Activated naive CD4-positive, alpha-beta T cell treated with anti-CD3 and anti-CD28 coated beads, Interleukin-2, amount 50 U/mL, for 16 hours (primary cell): ENCODE measurements around the gene SLC6A13.
A peak's percentile ranks its signal among the peaks of the same experiment; 100 is the strongest.
"Not testable (repeated sequence)": the region's sequence is repeated elsewhere in the genome, so short reads cannot be mapped to it uniquely, and the experiment has no call there.

Experiments
- DNase-seq: peaks from one replicate; pipeline ENCODE4 v3.0.0-alpha.2; 2020

Gene SLC6A13

GRCh38 chr12:232731-233614 lies 29.7 kb downstream of the SLC6A13 start:
- no peak for DNase-seq

DNA sequence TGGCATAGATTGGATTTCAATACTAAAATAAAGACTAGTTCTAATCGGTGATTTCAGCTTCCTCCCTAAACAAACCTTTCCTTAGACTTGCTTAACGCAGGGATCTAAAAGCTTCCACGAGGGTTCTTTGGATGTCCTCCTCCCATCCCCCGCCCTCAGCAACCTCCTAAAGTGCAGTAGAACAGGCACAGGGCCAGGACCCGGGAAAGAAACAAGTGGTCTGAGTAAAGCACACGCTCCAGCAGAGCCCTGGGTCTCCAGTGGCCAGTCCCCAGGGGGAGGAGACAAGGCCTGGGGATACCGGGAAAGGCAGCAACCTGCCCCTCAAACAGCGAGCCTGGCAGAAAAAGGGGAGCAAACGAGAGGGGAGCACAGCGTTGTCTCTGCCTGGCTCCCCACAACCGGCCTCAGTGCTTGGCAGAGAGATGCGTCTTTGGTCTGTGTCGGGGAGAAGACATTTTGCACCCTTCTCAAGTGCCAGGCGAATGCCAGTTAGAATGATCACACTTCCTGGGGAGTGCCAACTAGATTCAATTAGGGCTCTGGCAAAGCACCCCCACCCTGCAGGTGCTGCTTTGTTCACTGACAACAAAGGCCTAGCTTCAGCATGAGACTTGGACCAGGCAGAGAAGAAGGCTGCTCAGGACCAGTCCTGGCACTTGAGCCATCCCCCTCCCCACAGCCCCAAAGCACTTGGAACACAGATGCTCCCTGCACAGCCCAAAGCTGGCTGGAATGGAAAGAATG lies 31.5 kb downstream of the SLC6A13 start:
- DNase-seq = no peak

DNA sequence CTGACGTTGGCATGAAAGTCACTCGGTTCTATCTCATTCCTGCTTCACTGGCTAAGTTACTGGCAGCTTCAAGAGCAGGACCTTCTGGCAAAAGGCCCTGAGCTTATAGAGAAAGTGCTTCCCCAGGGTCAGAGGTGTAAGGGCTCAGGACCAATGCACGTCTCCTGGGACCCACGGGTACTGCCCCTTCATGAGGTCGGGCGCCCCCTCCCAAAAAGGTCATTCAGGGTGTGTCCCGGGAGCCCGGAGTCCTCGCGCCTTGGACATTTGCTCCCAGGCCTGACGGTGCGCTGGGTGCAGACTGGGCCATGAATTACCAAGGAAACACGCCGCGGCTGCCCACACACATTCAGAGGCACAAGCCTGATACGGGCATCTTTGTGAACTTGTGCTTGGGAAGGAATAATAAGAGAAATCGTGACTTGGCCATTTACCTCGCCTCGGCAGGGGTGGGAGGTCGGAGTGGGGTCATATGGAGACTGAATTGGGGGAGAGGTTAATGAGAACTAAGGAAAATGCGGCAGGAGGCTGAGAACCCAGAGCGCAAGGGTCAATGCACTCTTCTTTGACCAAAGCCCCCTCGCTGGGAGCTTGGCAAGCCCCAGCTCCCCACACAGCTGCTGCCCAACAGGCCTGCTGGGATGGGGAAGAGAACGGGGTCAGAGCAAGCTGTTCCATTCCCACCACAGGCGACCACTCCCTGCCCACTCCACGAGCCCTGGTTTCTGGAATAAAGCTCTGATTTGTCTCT lies 33.0 kb downstream of the SLC6A13 start:
- no peak for DNase-seq

DNA sequence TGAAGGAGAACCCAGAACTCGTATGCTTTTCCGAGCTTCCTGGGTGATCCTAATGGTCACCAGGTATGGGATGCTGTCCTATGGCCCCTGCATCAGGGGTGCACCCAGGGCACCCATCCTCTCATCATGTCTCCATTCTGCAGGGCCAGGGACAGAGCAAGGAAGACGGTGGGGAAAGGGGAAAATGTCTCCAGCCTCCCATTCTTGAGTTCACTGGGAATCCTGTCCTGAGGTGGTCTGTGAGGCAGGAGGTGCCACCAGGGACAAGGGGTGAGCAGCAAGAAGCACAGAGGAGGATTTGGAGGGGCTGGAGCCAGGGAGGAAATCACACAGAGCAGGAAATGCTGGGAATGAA lies 33.8 kb downstream of the SLC6A13 start:
- DNase-seq = no peak

GRCh38 chr12:227923-228845 lies 34.5 kb downstream of the SLC6A13 start:
- no peak for DNase-seq

DNA sequence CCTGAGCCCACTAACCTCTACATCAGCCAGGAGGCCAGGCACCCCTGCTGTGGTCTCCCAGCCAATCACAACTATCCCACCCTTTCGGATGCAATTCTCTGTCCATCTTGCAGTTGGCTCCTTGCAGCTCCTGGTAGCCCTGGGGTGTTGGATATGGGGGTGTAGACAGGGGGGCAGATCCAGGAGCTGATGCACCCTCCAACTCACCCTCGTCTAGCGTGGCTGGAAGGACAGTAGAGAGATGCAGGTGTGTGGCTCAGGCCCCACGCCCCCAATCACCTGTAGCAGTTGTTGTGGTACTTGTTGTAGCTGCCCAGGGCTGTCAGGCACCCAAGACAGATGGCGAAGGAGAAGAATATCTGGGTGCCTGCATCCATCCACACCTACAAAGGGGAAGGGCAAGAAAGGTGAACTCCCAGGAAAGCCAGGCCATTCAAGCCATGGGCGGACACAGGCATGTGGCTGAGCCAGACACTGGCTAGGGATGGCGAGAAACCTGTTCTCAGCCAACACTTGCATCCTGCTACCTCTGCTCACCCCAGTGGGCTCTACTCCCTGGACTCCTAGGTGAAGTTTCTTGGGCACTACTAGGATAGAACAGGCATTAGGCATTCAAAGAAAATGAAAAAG lies 35.2 kb downstream of the SLC6A13 start:
- no peak for DNase-seq

GRCh38 chr12:226401-226800 lies 36.2 kb downstream of the SLC6A13 start:
- DNase-seq = no peak

DNA sequence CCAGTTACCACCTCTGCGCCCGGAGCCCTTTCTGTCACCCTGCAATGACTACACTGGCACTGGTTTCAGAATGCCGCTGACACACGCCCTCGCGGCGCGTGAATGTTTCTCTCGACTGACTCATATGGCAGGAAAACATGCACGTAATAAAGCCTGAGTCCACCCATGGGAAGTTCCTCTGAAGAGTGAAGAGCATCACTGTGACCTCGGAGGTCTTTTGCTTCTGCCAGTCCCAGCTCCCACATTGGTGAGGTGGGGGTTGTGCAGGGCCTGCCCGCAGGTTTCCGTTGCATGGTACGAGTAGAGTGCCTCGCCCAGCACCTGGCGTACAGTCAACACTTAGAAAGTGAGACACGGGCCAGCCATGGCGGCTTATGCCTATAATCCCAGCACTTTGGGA lies 37.6 kb downstream of the SLC6A13 start:
- DNase-seq = no peak

DNA sequence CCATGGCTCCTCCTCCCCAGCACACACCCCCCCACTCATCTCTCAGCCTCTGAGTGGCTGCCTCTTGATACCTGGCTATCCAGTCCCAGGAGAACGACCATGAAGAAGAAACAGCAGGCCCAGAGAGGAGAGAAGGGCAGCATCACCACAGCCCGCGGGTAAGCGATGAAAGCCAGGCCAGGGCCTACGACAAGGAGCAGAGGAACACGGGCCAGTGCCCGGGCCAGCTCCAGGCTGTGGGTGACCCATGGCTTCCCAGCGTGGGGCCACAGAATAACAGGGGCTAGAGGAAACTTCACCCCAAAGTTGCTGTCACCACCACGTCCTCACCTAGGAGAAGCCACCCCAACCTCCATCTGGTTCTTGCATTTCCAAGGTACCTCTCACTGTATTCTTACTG lies 38.3 kb downstream of the SLC6A13 start:
- DNase-seq = no peak

DNA sequence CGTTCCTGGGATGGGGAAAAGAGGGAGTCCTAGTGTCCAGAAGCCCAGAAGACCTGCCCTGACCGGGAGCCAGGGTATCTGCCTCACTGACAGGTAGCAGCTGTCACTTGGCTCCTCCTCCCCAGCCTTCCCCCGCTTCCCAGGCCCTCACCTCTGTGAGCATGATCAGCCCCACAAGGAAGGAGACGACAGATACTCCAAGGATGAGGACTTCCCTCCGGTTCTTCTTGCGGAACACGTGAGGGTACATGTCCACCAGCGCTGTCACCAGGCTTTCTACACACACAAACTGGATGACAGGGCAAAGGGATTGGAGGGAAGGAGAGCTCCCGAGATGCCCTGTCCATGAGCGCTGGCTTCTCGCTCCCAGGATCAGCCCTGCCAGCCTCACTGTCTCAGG lies 38.8 kb downstream of the SLC6A13 start:
- DNase-seq = no peak

GRCh38 chr12:221736-222135 lies 40.9 kb downstream of the SLC6A13 start:
- DNase-seq = no peak

GRCh38 chr12:220946-221550 lies 41.6 kb downstream of the SLC6A13 start:
- DNase-seq = no peak

DNA sequence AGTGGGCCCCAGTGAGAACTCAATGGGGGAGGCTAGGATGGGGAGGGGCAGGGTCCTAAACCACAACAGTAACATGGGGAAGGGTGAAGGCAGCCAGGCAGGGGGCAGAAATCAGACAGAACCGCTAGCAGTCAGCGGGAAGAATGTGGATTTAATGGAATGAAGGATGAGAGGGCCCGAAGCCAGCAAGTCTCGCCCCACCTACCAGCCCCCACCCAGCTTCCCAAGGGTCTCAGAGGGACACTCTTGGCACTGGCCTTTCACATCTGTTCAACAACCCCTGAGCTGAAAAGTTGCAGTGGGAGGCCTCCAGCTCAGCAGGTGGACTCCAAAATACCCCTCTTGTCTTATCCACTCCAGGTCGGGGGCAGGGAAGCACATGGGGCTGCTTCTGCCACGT lies 42.1 kb downstream of the SLC6A13 start:
- DNase-seq = no peak

DNA sequence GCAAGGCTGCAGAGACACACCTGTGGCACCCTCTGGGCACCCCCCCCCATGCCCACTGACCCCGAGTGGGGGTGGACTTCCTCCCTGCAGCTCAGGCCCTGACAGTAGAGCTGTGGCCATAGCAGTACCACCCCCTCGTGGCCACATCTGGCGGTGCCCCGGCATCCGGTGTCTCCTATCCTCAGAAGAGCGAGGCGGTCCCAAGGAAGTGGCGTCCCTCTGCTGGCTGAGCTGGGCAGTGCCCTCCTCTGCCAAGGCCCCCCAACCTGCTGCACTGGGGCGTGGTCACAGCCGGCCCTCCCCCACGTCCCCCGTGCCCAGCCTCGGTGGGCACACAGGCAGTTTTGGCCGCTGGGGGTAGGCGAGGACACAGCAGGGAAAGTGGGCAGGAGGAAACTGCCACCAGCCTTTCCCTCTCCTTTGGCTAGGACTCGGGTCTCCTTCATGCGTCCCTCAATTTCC lies 42.7 kb downstream of the SLC6A13 start:
- DNase-seq = peak; percentile 40

DNA sequence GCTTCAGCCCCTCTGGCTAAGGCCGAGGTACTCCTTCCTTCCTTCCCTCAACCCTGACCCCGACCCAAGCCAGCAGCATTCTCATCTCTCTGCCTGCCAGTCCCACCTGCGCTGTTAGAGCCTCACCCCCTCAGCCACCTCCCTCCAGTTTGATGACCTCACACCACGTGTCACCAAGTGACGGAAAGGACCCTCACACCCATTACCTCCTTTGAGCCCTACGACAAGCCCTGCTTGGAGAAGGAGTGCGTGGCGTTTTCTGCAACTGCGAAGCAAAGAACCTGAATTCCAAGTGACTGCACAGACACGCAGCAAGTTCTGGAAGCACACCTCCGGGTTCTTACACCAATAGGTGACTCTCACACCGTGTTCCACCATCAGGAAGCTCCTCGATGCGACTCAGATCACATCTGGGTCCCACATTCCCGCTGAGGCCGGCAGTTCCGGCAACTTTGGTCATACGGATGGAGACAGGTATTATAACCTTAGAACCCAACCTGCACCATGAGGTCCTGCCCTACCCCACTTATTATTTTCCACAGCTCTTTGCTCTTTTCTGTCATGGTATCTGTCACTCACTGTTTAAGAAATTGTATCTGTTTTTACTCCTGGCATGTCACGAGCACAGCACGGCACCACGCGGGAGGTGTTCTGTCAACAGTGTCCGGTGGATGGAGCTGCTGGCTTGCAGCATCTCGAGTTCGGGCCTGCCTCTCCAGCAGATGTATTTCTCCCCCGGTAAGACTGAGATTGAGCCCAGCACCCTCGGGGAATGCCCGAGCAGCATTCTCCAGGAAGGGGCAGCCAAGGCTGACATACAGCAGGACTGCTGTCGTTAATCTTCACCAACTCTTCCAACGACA lies 43.7 kb downstream of the SLC6A13 start:
- DNase-seq = no peak

- DNase-seq = no peak
Measured at GRCh38 chr12:218221-218620, 44.4 kb downstream of the SLC6A13 start.

DNA sequence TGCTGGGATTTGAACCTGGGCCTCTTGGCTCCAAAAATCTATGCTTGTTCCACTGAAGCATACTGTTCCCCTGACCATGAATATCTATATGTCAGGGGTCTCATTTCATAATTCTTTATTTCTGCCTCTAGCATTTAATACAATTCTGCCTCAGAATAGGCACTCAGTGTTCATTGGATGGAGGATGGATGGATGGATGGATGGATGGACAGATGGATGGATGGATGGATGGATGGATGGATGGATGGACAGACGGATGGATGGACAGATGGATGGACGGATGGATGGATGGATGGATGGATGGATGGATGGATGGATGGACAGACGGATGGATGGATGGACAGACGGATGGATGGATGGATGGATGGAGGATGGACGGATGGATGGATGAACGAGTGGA lies 45.6 kb downstream of the SLC6A13 start:
- not testable (repeated sequence) for DNase-seq

GRCh38 chr12:215116-215515 lies 47.5 kb downstream of the SLC6A13 start:
- no peak for DNase-seq

DNA sequence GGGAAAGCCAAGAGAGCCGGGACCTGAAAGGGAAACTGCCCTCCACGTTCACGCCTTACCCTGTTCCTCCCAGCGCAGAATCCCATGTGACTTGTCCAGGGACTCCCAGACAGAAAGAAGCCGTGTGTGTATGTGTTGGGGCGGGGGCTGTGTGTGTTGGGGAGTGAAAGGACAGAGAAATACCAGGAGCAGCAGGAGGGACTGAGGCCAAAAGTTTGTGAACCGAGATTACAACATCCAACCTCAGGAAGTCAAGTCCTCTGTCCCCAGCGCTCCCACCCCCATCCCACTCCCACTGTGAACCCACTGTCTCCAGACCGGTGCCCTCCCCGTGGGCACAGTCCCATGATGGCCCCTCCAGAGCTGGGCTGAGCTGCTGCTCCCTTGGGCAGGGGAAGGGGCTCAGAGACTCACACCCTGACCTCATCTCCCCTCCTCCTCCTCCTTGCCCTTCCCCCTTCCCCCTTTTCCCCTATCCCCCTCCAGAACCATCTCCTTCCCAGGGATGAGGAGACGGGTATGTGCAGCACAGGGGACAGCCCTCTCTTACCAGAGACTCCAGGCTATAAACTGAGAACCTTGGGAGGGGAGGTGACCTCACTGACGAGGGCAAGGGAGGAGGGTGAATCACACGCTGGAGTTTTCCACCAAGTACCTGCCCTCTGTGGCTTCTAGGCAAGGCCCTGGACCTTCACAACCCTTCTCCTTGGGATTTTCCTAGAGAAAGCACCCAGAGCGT lies 48.5 kb downstream of the SLC6A13 start, which contains the start of gene SLC6A12:
TSS of gene SLC6A12 (minus strand) at position 155 of the 739 bp plus-strand sequence. CDS start 4,171 bp downstream, outside the sequence.
- no peak for DNase-seq
